Hindlimb muscle (tissue), 1 donor: ENCODE results near the gene IL10. TPM values are rescaled to one million over a fixed set of nuclear protein-coding genes. Genes with fewer than 3 reads are reported as not detected.

Experiments
- DNase-seq: peaks from one replicate; pipeline ENCODE4 v3.0.0-alpha.2; 2013
- polyA plus RNA-seq: library from polyadenylated mRNA; unstranded; fragments of 120-200 nt; gene quantifications from one replicate; pipeline ENCODE4 v1.2.1, GENCODE V29; 2013; ENCODE audit not compliant: insufficient read length

IL10 gene
- polyA plus RNA-seq, 1 donor, result 0.53 TPM

DNA sequence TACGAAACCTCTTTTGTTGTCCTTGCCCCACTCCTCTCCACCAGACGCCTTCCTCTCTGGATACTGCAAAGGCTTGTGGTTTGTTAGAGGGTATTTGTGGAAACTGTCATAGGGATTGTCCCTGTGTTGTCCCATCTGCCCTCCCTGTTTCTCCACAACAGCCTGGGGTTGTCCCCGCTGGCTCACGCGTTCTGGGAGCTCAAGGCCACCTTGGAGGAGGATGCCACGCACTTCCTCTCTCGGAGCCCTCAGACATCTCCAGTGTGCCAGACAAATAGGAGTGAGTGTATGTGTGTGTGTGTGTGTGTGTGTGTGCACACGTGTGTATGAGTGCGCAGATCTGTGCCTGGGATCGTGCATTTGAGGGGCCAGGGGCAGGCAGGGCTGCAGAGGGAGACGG is 39.3 kb downstream of the IL10 start:
- no peak for DNase-seq

DNA sequence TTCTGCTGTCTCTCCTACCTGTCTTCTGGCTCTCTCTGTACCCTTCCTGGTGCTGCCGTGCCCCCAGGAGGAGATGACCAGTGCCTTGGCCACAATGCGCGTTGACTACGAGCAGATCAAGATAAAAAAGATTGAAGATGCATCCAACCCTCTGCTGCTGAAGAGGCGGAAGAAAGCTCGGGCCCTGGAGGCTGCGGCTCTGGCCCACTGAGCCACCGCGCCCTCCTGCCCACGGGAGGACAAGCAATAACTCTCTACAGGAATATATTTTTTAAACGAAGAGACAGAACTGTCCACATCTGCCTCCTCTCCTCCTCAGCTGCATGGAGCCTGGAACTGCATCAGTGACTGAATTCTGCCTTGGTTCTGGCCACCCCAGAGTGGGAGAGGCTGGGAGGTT is 39.8 kb downstream of the IL10 start:
- no peak for DNase-seq

DNA sequence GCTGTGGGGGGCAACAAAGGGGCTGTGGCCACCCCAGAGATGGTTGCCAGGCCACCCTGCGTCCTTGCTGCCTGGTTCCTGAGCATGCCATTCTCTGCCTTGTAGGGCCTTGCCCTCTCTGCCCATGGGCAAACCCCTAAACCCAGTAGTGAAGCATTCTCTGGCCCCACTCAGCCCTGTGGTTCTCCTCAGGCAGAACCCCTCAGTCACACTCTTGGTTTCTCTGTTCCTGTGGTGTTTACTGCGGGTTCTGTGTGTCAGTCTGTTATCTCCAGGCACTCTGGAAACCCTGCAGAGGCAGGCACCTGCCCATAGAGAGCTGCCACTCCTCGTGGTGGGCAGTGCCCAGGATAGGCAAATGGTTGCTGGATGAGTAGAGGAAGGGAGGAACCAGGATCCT is 42.8 kb downstream of the IL10 start:
- DNase-seq, result no peak

DNA sequence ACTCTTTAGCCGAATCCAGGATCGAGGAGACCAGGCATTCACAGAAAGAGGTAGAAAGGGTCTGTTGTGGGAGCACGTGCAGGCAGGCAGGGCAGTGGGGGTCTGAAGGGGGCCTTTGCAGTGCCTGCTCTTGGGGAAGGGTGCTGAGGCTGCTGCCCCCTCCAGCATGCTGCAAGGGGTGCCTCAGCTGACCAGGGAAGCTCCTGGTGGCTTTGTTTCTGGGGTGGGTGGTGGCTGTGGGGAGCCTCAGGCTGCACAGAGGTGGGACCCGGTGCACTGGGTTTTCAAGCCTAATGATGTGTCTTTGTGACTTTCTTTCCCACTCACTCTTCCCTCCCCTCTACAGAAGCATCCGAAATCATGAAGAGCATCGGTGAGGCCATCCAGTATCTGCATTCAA is 43.2 kb downstream of the IL10 start:
- no peak for DNase-seq

DNA sequence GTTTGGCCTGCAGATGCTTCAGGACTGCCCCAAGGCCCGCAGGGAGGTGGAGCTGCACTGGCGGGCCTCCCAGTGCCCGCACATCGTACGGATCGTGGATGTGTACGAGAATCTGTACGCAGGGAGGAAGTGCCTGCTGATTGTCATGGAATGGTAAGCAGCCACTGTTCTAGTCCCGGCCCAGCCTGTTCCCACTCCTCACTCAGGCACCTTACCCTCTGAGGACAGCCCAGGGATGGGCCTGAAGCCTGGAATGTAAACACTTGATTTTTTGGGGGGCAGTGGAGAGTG is 43.7 kb downstream of the IL10 start:
- DNase-seq, result no peak

DNA sequence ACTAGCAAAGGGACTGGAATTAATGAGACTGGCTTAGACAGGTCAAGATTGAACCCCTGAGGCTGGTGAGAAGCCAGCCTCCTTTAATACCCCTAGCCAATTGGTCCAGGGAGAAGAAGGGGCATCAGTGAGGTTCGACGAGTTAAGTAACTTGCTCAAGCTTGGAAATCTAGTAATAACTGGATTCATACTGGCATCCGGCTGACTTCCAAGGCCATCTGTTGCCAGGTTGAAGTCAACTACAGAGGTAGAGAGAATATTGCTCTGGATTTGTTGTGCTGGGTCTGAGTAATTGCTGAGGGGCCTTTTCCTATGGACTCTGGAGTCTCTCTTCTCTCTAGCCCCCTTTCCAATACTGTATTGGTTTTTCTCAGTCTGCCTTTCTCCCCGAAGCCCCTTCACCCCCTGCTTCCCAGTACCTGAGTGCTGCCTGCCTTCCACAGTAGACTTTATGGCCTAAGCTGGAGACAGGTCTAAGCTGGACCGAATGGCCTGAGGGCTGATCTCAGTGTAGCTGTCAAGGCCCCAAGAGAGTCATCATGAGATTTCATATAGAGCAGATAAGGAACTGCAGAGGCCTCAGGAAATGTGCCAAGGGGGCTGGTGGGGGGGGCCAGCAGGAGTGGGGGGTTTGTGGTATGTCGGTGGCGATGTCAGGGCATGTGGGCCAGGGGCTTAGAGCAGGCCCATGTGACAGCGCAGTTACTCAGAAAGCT is 44.2 kb downstream of the IL10 start:
- no peak for DNase-seq

DNA sequence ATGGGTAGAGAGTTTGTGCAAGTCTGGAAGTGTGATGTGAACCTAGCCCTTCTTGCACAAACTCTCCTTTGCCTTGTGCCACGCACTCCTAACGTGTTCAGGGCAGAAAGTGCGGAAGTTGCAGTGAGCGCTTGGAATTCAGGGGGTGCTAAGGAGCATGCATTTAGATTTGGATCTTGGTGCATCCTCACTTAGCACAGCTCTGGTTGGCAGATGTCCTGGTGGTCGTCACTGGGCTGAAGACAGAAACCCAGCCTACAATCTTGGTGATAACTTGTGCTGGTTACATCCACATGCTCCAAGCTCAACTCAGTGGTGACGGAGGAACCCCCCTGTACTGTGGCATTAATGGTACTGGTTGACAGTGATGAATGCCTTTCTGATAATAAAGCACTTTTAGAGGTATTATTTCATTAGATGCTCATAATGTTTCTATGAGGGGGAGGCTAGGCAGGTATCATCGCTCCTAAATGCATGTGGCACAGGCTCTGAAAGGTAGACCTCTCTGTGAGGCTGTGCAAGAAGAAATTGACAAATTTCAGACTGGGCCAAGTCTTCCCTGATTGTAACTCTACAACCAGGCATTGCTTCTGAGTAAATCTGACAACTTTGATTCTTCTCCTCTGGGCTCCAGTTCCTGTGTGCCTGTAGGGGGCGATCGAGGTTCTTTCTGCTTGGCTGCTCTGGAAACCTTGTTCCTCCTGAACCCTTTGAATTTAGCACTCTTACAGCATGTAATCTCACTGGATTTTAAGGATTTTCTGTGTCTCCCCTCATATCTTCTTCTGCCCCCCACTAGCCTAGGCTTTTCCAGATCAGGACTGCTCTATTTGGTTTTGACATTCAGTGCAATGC is 47.0 kb downstream of the IL10 start:
- no peak for DNase-seq

DNA sequence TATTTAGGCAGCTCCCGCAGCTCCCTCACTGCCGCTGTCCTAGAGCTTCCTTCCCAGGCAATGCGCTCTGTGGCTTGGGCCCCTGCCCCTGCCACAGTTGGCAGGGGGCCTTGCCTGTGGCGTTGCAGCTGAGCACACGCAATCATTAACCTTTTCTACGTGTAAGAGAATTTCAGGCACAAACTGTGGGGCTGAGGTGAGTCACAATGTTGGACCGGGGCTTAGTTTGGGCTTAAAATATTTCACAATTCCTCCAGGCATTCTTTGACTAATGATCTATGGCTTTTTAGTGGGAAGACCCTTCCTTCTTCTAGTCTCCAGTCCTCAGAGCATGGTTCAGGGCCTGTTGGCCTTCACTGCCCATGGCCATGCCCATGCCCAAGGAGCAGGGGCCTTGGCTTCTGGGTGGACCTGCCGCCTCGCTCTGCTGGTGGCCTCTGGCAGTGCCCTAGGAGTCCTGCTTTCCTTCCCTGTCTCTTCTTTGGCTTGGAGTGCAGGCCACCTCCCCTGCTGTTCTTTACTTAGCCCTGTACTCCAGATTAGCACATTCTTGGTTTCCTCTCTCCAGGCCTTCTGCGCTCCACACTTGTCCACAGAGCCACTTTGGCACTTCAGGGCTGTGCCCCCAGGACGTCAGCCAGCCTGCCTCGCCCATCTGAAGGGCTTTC is 48.4 kb downstream of the IL10 start:
- no peak for DNase-seq

DNA sequence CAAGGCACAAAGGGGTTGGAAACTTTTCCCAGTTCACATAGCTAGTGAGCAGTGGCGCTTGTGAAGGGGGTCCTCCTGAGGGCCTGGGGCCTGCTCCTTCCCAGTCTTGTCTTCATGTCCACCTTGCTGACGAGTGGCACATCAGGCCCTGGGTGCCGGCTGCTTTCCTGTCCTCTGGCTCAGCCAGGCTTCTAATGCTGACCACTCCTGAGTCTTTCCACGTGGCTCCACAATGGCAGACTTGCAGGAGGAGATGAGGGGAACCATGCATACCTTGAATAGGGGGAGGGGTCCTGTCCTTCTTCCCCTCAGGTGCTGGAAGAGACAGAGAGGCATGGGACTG is 48.9 kb downstream of the IL10 start:
- no peak for DNase-seq

DNA sequence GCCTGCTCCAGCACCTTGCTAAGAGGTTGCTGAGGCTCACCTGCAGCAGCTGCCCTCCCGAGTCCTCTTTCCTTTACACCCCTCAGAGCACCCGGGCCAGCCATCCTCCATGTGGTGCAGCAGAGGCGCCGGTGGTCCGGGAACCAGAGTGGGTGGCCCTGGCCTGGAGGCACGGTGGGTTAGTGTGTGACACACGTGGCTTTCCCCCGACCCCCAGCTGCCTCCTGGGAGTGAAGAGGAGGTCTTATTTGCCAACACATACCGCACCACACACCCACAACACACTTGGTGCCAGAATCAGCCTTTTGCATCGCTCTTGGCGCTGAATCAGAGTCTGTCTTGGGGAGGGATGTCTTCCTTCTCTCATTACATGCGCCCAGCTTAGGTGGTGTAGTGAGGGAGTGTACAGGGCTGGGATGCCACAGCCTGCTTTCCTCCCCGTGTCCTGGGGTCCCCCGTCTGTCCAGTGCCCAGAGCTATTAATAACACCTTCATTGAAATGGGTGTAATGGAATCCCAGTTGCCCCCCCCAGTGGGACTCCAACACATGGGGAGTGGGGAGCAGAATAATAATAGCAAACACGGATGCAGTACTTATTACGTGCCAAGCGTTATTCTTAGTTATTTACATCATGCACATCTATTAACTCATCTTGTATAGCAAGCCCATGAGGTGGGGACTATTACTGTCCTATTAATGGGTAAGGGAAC is 49.4 kb downstream of the IL10 start:
- no peak for DNase-seq

DNA sequence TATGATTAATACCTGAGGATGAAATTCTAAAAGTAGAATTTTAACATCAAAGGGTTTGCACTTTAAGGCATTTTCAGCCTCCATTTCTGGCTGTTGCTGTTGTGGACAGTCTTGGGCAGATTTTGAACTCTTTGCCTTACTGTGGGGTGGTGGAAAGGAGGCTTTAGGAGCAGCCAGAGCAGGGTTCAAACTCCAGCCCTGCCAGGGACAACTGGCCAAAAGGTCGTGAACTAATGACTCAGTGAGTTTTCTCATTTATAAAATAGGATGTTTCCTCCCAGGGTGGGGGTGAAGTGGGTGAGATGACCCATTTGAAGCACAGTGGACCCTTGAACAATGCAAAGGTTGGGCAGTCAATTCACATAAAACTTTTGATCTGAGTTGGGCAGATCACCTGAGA is 50.8 kb downstream of the IL10 start:
- DNase-seq, result no peak

DNA sequence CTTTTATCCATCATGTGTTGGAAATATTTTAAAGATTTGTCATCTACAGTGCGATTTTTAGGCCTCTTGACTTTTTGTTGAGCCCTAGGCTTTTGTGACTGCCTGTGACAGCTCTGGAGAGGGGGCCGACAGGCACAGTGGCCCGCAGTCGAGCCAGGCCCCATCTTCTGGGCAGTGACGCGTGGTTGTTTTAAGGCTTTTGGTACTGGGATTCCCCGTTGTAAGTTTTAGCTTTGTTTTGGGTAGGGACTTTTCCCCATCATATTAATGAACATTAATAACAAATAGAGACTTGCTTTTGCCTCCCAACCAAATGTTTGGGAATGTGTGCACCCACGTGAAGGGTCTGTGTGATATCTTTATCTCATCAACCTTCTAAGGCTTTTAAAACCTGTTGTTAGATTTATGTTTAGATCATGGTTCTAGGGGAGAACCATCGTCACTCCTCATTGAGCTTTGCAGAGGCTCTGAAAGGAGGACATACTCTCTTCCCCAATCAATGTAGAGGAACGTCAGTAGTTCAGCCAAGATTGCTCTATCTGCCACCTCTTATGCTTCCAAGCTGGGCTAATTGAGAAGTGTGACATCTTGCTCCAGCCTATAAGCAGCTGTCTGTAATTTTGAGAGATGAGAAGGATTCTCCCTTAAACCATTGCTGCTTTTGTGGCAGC is 53.0 kb downstream of the IL10 start:
- no peak for DNase-seq

DNA sequence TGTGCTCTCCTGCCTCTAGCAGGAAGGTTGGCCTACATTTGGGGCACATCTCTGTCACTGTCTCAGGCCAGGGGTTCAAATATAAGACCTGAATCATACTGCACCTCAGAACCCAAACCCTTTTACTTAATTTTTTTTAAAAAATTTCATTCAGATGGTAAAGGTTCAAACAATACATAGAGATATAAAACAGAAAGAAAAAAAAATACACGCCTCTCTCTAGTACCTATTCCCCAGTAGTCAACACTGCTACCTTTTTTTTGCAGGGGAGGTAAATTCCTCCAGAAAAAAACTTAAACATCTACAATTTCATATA is 54.7 kb downstream of the IL10 start:
- DNase-seq, result no peak

Other genes with a start within 250 kb of the IL10 start
- 38.7 TPM for gene EIF2D, start 160.0 kb downstream of the IL10 start, polyA plus RNA-seq
- 3.9 TPM for gene DYRK3, start 137.0 kb downstream of the IL10 start, polyA plus RNA-seq
- gene MAPKAPK2, start 87.6 kb downstream of the IL10 start, polyA plus RNA-seq, result 65.3 TPM
- not detected for gene IL19, start 1.7 kb downstream of the IL10 start, polyA plus RNA-seq
- gene IL20, start 93.1 kb upstream of the IL10 start, polyA plus RNA-seq, result not detected
- 0.12 TPM for gene IL24, start 124.9 kb upstream of the IL10 start, polyA plus RNA-seq
- gene FCMR, start 149.4 kb upstream of the IL10 start, polyA plus RNA-seq, result 1.5 TPM
- gene PIGR, start 174.0 kb upstream of the IL10 start, polyA plus RNA-seq, result 0.04 TPM
- not detected for gene FCAMR, start 198.0 kb upstream of the IL10 start, polyA plus RNA-seq